Measurements from ENCODE around the gene SRMS. TPM values are rescaled to one million over a fixed set of nuclear protein-coding genes. Genes with fewer than 3 reads are reported as not detected.

The SRMS gene
- total and polyA plus RNA-seq, 5 donors from 2014 or later = not detected

GRCh38 chr20:63536241-63536977 lies 11.1 kb downstream of the SRMS start:
- Histone ChIP-seq H3K4me1 (ENCODE audit: control insufficient read depth, insufficient read depth, low read length, poor library complexity, severe bottlenecking) (peaks cover 23% of the 10 kb centered on the region), H3K36me3 (ENCODE audit: control insufficient read depth, insufficient read depth, low read length) (no peaks in the 10 kb centered on the region), H3K9me3 (ENCODE audit: control insufficient read depth in 2 of 2, low read length in 2 of 2) (no peaks in the 10 kb centered on the region), H3K27ac (ENCODE audit: insufficient read depth, low read length, poor library complexity, severe bottlenecking) (no peak overlapping the region), H3K27me3 (ENCODE audit: control insufficient read depth, insufficient read depth, low read length) (no peaks in the 10 kb centered on the region), H3K4me3 (ENCODE audit: low read depth, low read length) (no peak overlapping the region)
- H3K4me1 Mint-ChIP-seq = peaks cover 0 to 14% (median 2%) of the 10 kb centered on the region in 4 donors
- no peak for ATAC-seq (ENCODE audit: low read depth in 2 of 2)
- H3K36me3 Mint-ChIP-seq = no peaks in the 10 kb centered on the region
- H3K27ac Mint-ChIP-seq = peak overlapping the region in 1 of 3 donors; percentile 43
- no peaks in the 10 kb centered on the region for H3K9me3 Mint-ChIP-seq
- DNase-seq = no peak
- peak overlapping the region in 1 of 4 donors; percentile 16 for H3K4me3 Mint-ChIP-seq
- H3K27me3 Mint-ChIP-seq = no peaks in the 10 kb centered on the region

- H3K9me3 ChIP-seq (ENCODE audit: control insufficient read depth in 2 of 2, low read length in 2 of 2) = no peaks in the 10 kb centered on the region
- Mint-ChIP-seq H3K9me3 (no peaks in the 10 kb centered on the region), H3K27me3 (no peaks in the 10 kb centered on the region), H3K36me3 (no peaks in the 10 kb centered on the region), H3K4me3 (no peak overlapping the region), H3K4me1 (peaks cover 0 to 14% (median 2%) of the 10 kb centered on the region in 4 donors), H3K27ac (no peak overlapping the region)
- no peaks in the 10 kb centered on the region for H3K36me3 ChIP-seq (ENCODE audit: control insufficient read depth, insufficient read depth, low read length)
- H3K4me1 ChIP-seq (ENCODE audit: control insufficient read depth, insufficient read depth, low read length, poor library complexity, severe bottlenecking) = peaks cover 23% of the 10 kb centered on the region
- H3K27ac ChIP-seq (ENCODE audit: insufficient read depth, low read length, poor library complexity, severe bottlenecking) = no peak overlapping the region
- ATAC-seq (ENCODE audit: low read depth in 2 of 2) (no peak), DNase-seq (no peak)
- no peak overlapping the region for H3K4me3 ChIP-seq (ENCODE audit: low read depth, low read length)
- no peaks in the 10 kb centered on the region for H3K27me3 ChIP-seq (ENCODE audit: control insufficient read depth, insufficient read depth, low read length)
These were observed 12.5 kb downstream of the SRMS start for GRCh38 chr20:63534831-63535651.

- H3K27ac Mint-ChIP-seq = no peak overlapping the region
- no peaks in the 10 kb centered on the region for H3K9me3 Mint-ChIP-seq
- DNase-seq (no peak), ATAC-seq (ENCODE audit: low read depth in 2 of 2) (no peak)
- H3K36me3 Mint-ChIP-seq = no peaks in the 10 kb centered on the region
- Histone ChIP-seq H3K27ac (ENCODE audit: insufficient read depth, low read length, poor library complexity, severe bottlenecking) (no peak overlapping the region), H3K27me3 (ENCODE audit: control insufficient read depth, insufficient read depth, low read length) (no peaks in the 10 kb centered on the region), H3K4me1 (ENCODE audit: control insufficient read depth, insufficient read depth, low read length, poor library complexity, severe bottlenecking) (peaks cover 23% of the 10 kb centered on the region), H3K36me3 (ENCODE audit: control insufficient read depth, insufficient read depth, low read length) (no peaks in the 10 kb centered on the region), H3K9me3 (ENCODE audit: control insufficient read depth in 2 of 2, low read length in 2 of 2) (no peaks in the 10 kb centered on the region), H3K4me3 (ENCODE audit: low read depth, low read length) (no peak overlapping the region)
- no peak overlapping the region for H3K4me3 Mint-ChIP-seq
- peaks cover 0 to 14% (median 2%) of the 10 kb centered on the region in 4 donors for H3K4me1 Mint-ChIP-seq
- no peaks in the 10 kb centered on the region for H3K27me3 Mint-ChIP-seq
These were observed 13.1 kb downstream of the SRMS start for GRCh38 chr20:63534427-63534830.

GRCh38 chr20:63533871-63534393 lies 13.6 kb downstream of the SRMS start:
- peaks cover 0 to 12% (median 2%) of the 10 kb centered on the region in 4 donors for H3K4me1 Mint-ChIP-seq
- H3K9me3 Mint-ChIP-seq = no peaks in the 10 kb centered on the region
- no peak overlapping the region for H3K4me3 ChIP-seq (ENCODE audit: low read depth, low read length)
- H3K27me3 Mint-ChIP-seq = no peaks in the 10 kb centered on the region
- peaks cover 22% of the 10 kb centered on the region for H3K4me1 ChIP-seq (ENCODE audit: control insufficient read depth, insufficient read depth, low read length, poor library complexity, severe bottlenecking)
- no peak for DNase-seq
- peak overlapping the region in 1 of 4 donors; percentile 38 for H3K4me3 Mint-ChIP-seq
- no peak overlapping the region for H3K27ac Mint-ChIP-seq
- H3K36me3 Mint-ChIP-seq = no peaks in the 10 kb centered on the region
- H3K27ac ChIP-seq (ENCODE audit: insufficient read depth, low read length, poor library complexity, severe bottlenecking) = no peak overlapping the region
- no peaks in the 10 kb centered on the region for H3K36me3 ChIP-seq (ENCODE audit: control insufficient read depth, insufficient read depth, low read length)
- H3K9me3 ChIP-seq (ENCODE audit: control insufficient read depth in 2 of 2, low read length in 2 of 2) = no peaks in the 10 kb centered on the region
- no peaks in the 10 kb centered on the region for H3K27me3 ChIP-seq (ENCODE audit: control insufficient read depth, insufficient read depth, low read length)
- no peak for ATAC-seq (ENCODE audit: low read depth in 2 of 2)

DNA sequence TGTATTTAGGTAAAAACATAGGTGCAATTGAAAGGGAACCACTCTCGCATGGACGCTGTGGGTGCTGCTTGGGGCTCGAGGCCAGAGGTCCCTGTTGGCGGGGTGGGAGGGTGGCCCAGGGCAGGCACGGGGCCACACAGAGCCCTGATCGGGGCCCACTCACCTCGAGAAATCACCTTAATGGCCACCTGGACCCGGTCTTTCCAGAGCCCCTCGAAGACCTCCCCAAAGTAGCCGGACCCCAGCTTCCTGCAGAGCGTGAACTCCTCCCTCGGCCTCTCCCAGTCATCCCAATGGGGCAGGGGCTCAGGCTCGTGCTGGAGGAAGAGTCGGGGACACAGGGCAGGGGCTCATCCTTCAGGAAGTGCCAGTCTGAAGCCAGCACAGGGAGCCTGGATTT lies 14.2 kb downstream of the SRMS start:
- Histone ChIP-seq H3K4me3 (ENCODE audit: low read depth, low read length) (no peak overlapping the region), H3K9me3 (ENCODE audit: control insufficient read depth in 2 of 2, low read length in 2 of 2) (no peaks in the 10 kb centered on the region)
- no peak for DNase-seq

DNA sequence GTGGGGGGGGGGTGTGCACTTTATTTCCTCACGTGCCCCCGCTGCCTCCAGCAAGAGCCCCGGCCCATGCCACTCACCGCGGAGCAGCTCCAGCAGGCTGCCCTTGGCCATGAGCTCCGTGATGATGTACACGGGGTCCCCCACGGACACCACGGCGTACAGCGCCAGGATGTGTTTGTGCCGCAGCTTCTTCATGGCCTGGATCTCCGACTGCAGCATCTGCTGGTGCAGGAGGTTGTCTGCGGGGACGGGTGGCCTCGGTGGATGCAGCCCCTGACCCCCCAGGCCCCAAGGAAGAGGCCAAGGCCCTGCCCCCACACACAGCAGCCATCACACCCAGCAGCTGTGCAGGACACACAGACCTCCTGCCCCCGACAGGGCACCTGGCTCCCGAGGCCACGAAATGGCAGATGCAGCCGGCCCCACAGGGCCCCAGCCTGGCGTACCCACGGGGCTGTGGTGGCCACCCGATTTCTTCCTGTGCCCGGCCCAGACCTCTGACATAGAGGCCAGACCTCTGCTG lies 15.0 kb downstream of the SRMS start:
- Histone ChIP-seq H3K27ac (ENCODE audit: insufficient read depth, low read length, poor library complexity, severe bottlenecking) (no peak overlapping the region), H3K4me1 (ENCODE audit: control insufficient read depth, insufficient read depth, low read length, poor library complexity, severe bottlenecking) (peaks cover 8% of the 10 kb centered on the region), H3K9me3 (ENCODE audit: control insufficient read depth in 2 of 2, low read length in 2 of 2) (no peaks in the 10 kb centered on the region), H3K4me3 (ENCODE audit: low read depth, low read length) (no peak overlapping the region), H3K27me3 (ENCODE audit: control insufficient read depth, insufficient read depth, low read length) (no peaks in the 10 kb centered on the region), H3K36me3 (ENCODE audit: control insufficient read depth, insufficient read depth, low read length) (no peaks in the 10 kb centered on the region)
- no peak for ATAC-seq (ENCODE audit: low read depth in 2 of 2)
- Mint-ChIP-seq H3K4me3 (peak overlapping the region in 2 of 4 donors; percentile 72 to 96), H3K4me1 (peaks cover 0 to 9% (median 4%) of the 10 kb centered on the region in 4 donors), H3K27me3 (peaks cover 5% of the 10 kb centered on the region), H3K27ac (no peak overlapping the region), H3K36me3 (no peaks in the 10 kb centered on the region), H3K9me3 (no peaks in the 10 kb centered on the region)
- no peak for DNase-seq

More for the DNA sequence above, 14.2 kb downstream of the SRMS start:
- no peak for ATAC-seq (ENCODE audit: low read depth in 2 of 2)
- H3K27ac ChIP-seq (ENCODE audit: insufficient read depth, low read length, poor library complexity, severe bottlenecking) = no peak overlapping the region
- Mint-ChIP-seq H3K27me3 (no peaks in the 10 kb centered on the region), H3K4me3 (peak overlapping the region in 1 of 4 donors; percentile 38), H3K27ac (no peak overlapping the region), H3K36me3 (no peaks in the 10 kb centered on the region), H3K9me3 (no peaks in the 10 kb centered on the region), H3K4me1 (peaks cover 0 to 15% (median 4%) of the 10 kb centered on the region in 4 donors)
- H3K36me3 ChIP-seq (ENCODE audit: control insufficient read depth, insufficient read depth, low read length) = no peaks in the 10 kb centered on the region
- peaks cover 17% of the 10 kb centered on the region for H3K4me1 ChIP-seq (ENCODE audit: control insufficient read depth, insufficient read depth, low read length, poor library complexity, severe bottlenecking)
- H3K27me3 ChIP-seq (ENCODE audit: control insufficient read depth, insufficient read depth, low read length) = no peaks in the 10 kb centered on the region

DNA sequence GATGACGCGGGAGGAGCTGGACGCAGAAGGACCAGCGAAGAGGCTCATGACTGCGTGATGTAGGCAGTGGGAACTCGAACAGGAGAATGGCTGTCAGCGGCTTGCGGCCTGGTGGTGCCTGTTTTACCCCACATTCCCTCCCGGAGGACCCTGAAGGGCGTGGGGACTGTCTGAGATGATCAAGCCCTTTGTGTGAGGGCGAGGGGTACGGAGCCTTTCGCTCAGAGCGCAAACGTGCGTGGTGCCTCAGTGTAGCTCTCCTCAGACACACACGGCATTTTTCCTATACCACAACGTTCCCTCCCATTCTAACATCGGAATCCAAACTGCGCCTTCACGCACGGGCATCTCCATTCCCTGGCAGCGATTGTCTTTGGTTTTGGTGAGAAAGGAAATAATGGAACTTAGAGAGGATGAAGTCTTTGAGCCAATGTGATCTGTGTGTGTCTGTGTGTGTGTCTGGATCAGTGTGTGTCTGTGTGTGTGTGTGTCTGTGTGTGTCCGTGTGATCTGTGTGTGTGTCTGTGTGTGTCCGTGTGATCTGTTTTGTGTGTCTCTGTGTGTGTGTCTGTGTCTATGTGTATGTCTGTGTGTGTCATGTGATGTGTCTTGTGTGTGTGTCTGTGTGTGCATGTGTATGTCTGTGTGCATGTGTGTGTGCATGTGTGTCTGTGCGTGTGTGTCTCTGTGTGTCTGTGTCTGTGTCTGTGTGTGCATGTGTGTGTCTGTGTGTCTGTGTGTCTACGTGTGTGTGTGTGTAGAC lies 15.7 kb downstream of the SRMS start:
- Histone ChIP-seq H3K36me3 (ENCODE audit: control insufficient read depth, insufficient read depth, low read length) (no peaks in the 10 kb centered on the region), H3K4me1 (ENCODE audit: control insufficient read depth, insufficient read depth, low read length, poor library complexity, severe bottlenecking) (peaks cover 2% of the 10 kb centered on the region), H3K9me3 (ENCODE audit: control insufficient read depth in 2 of 2, low read length in 2 of 2) (no peaks in the 10 kb centered on the region), H3K4me3 (ENCODE audit: low read depth, low read length) (no peak overlapping the region), H3K27me3 (ENCODE audit: control insufficient read depth, insufficient read depth, low read length) (no peaks in the 10 kb centered on the region), H3K27ac (ENCODE audit: insufficient read depth, low read length, poor library complexity, severe bottlenecking) (no peak overlapping the region)
- H3K4me3 Mint-ChIP-seq = peak overlapping the region in 2 of 4 donors; percentile 72 to 96
- no peak for ATAC-seq (ENCODE audit: low read depth in 2 of 2)
- no peaks in the 10 kb centered on the region for H3K36me3 Mint-ChIP-seq
- peaks cover 0 to 7% (median 5%) of the 10 kb centered on the region in 4 donors for H3K4me1 Mint-ChIP-seq
- H3K27me3 Mint-ChIP-seq = peaks cover 5% of the 10 kb centered on the region
- H3K9me3 Mint-ChIP-seq = no peaks in the 10 kb centered on the region
- DNase-seq = no peak
- no peak overlapping the region for H3K27ac Mint-ChIP-seq
